ENCODE measurements around the gene ADARB1.

The ADARB1 gene

DNA sequence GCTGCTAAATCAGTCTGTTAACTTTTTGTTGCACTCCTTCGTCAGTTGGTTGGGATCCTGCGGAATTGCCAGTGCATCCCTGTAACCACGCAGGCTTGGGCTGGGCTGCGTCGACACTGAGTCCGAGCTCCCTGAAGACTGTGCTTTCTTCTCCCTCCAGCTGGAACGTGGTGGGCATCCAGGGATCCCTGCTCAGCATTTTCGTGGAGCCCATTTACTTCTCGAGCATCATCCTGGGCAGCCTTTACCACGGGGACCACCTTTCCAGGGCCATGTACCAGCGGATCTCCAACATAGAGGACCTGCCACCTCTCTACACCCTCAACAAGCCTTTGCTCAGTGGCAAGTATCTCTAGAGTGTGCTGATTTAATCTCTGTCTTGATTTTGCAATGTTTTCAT is 130.0 kb downstream of the ADARB1 start:
- TF ChIP-seq CTCF (conservative IDR thresholded peaks at IDR 0.05; ENCODE audit: low read depth, low read length), result no peak
- no peak for DNase-seq (ENCODE audit: low read depth)
- H3K4me3 ChIP-seq (ENCODE audit: low read length), result no peak overlapping the region

DNA sequence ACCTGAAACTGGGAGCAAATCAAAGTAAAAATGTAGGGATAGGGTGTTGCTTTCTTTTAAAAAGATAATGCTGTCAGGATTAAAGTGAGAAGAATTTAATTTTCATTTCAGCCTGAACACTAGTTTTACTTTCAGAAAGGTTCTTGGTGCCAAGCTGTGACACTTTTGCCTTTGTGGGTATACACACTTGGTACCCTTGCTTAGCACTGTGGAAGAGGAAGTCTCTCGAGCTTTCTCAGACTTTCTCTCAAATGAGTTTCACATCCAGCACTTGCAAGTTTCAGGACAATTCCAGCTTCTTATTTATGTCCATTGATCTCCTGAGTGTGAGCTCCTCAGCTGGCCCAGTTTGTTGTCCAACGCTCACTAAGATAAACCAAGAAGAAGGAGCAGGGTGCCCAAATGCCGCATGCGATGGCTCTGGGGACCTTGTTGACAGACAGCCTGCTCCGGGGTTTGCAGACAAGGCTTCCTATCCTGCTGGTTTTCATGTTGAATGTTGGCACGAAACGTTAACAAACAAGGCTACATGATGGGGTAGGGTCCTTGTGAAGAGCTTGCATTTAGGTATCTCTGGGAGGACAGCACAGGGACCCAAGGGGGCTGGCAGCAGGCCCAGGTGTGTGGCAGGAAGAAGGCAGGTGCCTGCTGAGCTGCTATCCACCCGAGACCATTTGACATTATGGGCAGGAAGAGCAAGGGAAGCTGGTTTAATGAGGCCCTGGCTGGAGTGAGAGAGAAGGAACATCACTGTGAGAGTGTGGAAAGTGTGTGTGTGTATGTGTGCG is 133.7 kb downstream of the ADARB1 start:
- no peak overlapping the region for H3K4me3 ChIP-seq (ENCODE audit: low read length)
- DNase-seq (ENCODE audit: low read depth), result no peak
- no peak for TF ChIP-seq CTCF (conservative IDR thresholded peaks at IDR 0.05; ENCODE audit: low read depth, low read length)

GRCh38 chr21:45208627-45208951 is 134.2 kb downstream of the ADARB1 start:
- DNase-seq (ENCODE audit: low read depth), result no peak
- H3K4me3 ChIP-seq (ENCODE audit: low read length), result no peak overlapping the region
- TF ChIP-seq CTCF (conservative IDR thresholded peaks at IDR 0.05; ENCODE audit: low read depth, low read length), result no peak

DNA sequence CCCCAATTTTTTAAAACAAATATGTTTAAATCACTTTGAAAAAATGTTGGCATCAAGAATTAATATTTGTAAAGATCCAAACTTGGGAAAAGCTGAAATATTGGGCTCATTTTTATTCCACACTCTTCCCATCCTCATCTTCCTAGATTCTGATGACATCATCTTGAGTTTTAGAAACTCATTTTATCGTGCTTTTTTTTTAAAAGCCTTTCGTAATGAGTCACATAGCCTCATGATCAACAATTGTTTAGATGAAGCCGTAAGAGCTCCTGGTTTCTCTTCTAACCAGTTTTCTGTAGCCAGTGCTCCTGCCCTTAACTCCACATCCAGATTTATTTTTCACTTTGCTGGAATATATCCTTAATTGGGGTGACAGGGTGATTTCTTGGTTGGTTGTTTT is 134.7 kb downstream of the ADARB1 start:
- TF ChIP-seq CTCF (conservative IDR thresholded peaks at IDR 0.05; ENCODE audit: low read depth, low read length), result no peak
- no peak for DNase-seq (ENCODE audit: low read depth)
- H3K4me3 ChIP-seq (ENCODE audit: low read length), result no peak overlapping the region

DNA sequence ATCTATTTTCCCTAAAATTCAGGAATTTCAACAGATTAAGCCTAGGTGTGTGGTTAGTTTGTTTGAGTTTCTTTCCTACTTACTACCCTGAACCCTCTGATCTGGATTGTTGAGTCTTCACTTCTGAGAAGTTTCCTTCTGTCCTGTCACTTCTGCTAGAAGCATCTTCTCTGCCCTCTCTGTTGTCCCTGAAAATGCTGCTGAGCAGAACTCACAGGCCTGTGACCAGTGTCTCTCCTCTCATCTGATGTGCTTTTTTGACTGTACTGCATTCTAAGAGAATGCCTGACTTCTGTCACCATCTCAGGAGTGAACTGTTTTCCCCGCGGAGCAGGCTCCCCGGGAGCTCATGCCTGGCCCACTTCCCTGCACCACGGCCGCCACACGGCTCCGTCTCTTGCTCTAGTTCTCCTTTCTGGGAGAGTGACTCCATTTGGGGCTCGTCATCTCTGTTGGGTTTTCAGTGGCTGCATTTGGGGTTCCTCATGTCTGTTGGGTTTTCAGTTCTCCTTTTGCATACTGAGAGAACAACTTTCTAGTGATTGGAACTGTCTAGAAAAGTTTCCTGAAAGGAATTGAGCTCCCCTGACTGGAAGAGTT is 135.4 kb downstream of the ADARB1 start:
- TF ChIP-seq CTCF (conservative IDR thresholded peaks at IDR 0.05; ENCODE audit: low read depth, low read length), result no peak
- no peak for DNase-seq (ENCODE audit: low read depth)
- H3K4me3 ChIP-seq (ENCODE audit: low read length), result no peak overlapping the region

DNA sequence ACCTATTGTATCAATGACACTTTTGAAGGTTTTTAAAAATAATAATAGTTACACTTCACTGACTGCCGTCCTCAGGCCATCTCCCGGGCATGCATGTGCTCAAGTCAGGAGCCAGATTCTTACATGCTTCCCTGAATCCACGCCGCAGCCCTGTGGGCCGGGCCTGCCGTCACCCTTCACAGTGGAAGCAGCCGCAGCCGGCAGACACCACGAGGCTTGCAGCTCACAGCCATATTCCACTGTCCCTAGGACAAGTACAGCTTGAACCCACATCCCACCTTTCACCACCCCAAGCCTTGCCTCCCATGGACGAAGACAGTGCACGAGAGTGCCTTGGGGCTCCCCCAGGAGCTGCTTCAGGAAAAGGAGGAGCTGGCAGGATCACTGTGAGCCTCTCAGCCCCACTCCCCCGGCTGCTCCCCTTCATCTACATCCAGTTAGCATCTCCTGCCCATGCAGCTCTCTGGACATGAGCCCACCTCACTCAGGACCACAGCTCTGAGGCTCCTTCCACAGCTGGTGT is 136.1 kb downstream of the ADARB1 start:
- H3K4me3 ChIP-seq (ENCODE audit: low read length), result no peak overlapping the region
- no peak for DNase-seq (ENCODE audit: low read depth)
- no peak for TF ChIP-seq CTCF (conservative IDR thresholded peaks at IDR 0.05; ENCODE audit: low read depth, low read length)

- DNase-seq (ENCODE audit: low read depth), result no peak
- no peak for TF ChIP-seq CTCF (conservative IDR thresholded peaks at IDR 0.05; ENCODE audit: low read depth, low read length)
- no peak overlapping the region for H3K4me3 ChIP-seq (ENCODE audit: low read length)
Observed at GRCh38 chr21:45211661-45212060, 137.3 kb downstream of the ADARB1 start.
